DND-41 (cell line): ENCODE measurements around the gene NFKB1.
"Not testable (repeated sequence)": the region's sequence is repeated elsewhere in the genome, so short reads cannot be mapped to it uniquely, and the experiment has no call there.

ENCODE experiments used
- EZH2 ChIP-seq: IDR thresholded peaks from 3 replicates; pipeline ENCODE4 v1.6.1; 2012; ENCODE audit warnings: borderline replicate concordance, low read depth, mild to moderate bottlenecking, moderate library complexity, low read length, inconsistent platforms; ENCODE audit not compliant: severe bottlenecking
- TF ChIP-seq, protein P1 (sequence below): IDR thresholded peaks from 2 replicates; pipeline ENCODE4 v1.5.1; 2012; ENCODE audit warnings: borderline replicate concordance, low read length, moderate library complexity, mild to moderate bottlenecking; ENCODE audit not compliant: poor library complexity, severe bottlenecking; ENCODE audit errors: extremely low read depth

DNA sequence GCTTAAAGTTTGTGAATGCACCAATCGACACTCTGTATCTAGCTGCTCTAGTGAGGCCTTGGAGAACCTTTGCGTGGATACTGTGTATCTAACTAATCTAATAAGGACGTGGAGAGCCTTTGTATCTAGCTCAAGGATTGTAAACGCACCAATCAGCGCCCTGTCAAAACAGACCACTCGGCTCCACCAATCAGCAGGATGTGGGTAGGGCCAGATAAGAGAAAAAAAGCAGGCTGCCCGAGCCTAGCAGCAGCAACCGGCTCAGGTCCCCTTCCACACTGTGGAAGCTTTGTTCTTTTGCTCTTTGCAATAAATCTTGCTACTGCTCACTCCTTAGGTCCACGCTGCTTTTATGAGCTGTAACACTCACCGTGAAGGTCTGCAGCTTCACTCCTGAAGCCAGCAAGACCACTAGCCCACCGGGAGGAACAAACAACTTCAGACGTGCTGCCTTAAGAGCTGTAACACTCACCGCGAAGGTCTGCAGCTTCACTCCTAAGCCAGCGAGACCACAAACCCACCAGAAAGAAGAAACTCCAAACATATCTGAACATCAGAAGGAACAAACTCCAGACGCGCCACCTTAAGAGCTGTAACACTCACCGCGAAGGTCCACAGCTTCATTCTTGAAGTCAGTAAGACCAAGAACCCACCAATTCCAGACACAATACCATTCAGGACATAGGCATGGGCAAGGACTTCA lies 17.0 kb upstream of the NFKB1 start:
- TF ChIP-seq, protein P1, sequence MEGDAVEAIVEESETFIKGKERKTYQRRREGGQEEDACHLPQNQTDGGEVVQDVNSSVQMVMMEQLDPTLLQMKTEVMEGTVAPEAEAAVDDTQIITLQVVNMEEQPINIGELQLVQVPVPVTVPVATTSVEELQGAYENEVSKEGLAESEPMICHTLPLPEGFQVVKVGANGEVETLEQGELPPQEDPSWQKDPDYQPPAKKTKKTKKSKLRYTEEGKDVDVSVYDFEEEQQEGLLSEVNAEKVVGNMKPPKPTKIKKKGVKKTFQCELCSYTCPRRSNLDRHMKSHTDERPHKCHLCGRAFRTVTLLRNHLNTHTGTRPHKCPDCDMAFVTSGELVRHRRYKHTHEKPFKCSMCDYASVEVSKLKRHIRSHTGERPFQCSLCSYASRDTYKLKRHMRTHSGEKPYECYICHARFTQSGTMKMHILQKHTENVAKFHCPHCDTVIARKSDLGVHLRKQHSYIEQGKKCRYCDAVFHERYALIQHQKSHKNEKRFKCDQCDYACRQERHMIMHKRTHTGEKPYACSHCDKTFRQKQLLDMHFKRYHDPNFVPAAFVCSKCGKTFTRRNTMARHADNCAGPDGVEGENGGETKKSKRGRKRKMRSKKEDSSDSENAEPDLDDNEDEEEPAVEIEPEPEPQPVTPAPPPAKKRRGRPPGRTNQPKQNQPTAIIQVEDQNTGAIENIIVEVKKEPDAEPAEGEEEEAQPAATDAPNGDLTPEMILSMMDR = not testable (repeated sequence)
- TF ChIP-seq EZH2 = not testable (repeated sequence)
